DMS53 (cell line): ENCODE data around the gene CDON.
"Not testable (repeated sequence)": the region's sequence is repeated elsewhere in the genome, so short reads cannot be mapped to it uniquely, and the experiment has no call there.

Experiments used
- DNase-seq: peaks from one replicate; lab custom pipeline; 2025; lab: John Stamatoyannopoulos, UW

The CDON gene

DNA sequence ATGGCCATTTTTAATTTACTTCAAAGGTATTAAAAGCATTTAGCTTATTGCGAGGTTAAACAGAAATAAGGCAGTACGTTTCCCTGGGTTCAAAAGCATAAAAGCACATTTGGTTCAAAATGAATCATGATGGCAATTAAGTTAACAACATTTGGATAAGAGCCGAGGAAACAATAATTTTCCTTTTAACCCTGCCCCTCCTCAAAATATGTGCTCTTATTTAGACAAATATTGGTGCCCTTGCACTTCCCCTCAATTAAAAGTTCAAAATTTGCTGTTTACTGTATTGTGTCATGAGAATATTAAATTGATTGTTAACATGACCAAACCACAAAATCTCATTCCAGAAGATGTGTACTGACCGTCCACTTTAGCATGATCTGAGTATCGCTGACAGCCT lies 68.2 kb downstream of the CDON start:
- no peak for DNase-seq

- no peak for DNase-seq
Measured at GRCh38 chr11:125992893-125993292, 69.8 kb downstream of the CDON start.

GRCh38 chr11:125990244-125990643 lies 72.4 kb downstream of the CDON start:
- DNase-seq: no peak

- DNase-seq: no peak
Measured at GRCh38 chr11:125987066-125987641, 75.5 kb downstream of the CDON start.

DNA sequence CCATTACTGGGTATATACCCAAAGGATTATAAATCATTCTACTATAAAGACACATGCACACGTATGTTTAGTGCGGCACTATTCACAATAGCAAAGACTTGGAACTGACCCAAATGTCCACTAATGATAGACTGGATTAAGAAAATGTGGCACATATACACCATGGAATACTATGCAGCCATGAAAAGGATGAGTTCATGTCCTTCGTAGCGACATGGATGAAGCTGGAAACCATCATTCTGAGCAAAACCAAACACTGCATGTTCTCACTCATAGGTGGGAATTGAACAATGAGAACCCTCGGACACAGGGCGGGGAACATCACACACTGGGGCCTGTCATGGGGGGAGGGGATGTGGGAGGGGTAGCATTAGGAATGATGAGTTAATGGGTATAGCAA lies 76.7 kb downstream of the CDON start:
- not testable (repeated sequence) for DNase-seq

DNA sequence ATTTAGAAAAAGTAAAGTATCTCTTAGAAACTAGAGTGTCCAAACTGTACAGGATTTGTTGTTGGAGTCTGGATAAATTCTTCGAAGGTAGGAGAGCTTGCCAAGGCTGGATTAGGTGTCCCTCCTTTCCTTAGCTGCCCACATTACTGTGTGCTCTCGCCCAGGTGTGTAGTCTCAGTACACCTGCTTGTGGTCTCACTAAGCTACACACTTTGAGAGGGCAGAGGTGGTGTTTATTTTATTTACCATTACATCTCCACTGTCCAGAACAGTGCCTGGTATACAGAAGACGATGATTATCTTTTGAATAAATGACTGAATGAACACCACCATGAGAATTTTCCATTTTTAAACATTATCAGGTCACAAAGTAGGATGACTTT lies 80.3 kb downstream of the CDON start:
- no peak for DNase-seq

GRCh38 chr11:125980436-125980835 lies 82.2 kb downstream of the CDON start:
- DNase-seq: no peak

GRCh38 chr11:125979511-125979910 lies 83.2 kb downstream of the CDON start:
- DNase-seq: no peak

GRCh38 chr11:125978778-125979407 lies 83.8 kb downstream of the CDON start:
- DNase-seq: no peak

- no peak for DNase-seq
Measured at GRCh38 chr11:125978181-125978716, 84.4 kb downstream of the CDON start.

GRCh38 chr11:125977333-125977732 lies 85.3 kb downstream of the CDON start:
- no peak for DNase-seq

GRCh38 chr11:125976156-125976555 lies 86.5 kb downstream of the CDON start:
- no peak for DNase-seq

DNA sequence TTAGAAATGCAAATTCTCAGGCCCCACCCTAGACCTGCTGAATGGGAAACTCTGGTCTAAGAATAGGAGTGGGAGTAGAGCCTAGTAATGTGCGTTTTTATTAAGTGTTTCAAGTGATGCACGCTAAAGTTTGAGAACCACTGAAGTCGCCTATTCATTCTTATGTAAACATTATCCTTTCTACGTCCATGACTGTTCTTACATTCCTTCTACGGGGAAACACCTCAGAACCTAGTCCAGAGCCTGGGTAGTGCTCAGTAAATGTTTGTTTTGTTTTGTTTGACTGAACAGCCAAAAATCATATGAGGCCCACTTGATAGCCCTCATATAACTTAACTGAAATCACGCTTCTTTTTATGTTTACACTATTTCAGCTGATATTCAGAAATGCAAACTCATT lies 87.0 kb downstream of the CDON start:
- DNase-seq: peak; percentile 33

GRCh38 chr11:125974284-125974683 lies 88.4 kb downstream of the CDON start:
- no peak for DNase-seq

- no peak for DNase-seq
Measured at GRCh38 chr11:125971618-125972017, 91.0 kb downstream of the CDON start.

DNA sequence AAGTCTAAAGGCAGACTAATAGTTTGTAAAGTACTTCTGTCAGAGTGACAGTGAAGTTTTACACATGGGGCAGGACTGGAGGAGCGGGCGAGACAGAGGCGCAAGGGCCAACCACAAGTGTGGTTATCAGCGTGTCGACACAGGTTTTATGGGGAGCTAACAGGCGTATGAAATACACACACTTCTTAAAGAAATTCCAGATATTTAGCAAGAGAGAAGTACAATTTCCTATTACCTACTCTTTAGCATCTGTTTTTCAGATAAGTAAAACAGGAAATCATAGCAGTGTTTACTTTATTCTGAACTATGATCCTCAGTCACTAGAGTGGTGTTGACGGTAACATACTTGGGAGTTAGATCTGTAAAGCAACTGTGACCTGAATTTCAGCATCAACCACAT lies 94.3 kb downstream of the CDON start:
- DNase-seq: peak; percentile 54

- DNase-seq: no peak
Measured at GRCh38 chr11:125967515-125967914, 95.2 kb downstream of the CDON start.

DNA sequence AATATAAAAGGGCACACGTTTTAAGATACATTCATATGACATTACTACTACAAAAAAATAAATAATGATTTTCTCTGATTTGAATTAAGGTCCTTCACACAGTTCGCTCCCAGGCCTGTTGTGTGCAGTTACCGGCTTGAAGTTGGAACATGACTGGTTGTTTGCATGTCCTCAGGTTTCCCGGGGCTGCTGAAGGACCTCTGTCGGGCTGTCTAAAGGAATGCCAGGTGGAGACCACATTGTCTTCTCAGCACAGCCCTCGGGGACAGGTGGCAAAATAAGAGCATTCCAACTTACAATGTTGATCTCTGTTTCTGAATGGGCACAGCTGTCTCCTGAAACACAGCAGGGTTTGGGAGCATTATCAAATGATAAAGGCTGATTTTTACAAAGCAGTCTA lies 101.9 kb downstream of the CDON start:
- no peak for DNase-seq

DNA sequence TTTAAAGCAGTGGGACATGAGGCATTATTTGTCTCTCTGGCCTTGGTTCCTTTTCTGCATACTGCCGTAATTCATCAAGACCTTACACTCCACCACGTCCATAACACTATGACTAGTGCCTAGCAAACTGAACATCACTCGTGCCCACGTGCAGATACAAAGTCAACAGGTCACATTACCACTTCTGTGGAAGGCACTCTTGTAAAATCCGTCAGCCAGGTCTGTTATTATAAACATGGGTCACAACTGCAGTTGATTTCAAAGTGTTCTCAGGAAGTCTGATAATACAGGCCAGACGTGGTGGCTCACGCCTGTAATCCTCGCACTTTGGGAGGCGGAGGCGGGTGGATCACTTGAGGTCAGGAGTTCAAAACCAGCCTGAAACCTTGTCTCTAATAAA lies 102.7 kb downstream of the CDON start:
- no peak for DNase-seq

- DNase-seq: no peak
Measured at GRCh38 chr11:125959511-125959910, 103.2 kb downstream of the CDON start.

DNA sequence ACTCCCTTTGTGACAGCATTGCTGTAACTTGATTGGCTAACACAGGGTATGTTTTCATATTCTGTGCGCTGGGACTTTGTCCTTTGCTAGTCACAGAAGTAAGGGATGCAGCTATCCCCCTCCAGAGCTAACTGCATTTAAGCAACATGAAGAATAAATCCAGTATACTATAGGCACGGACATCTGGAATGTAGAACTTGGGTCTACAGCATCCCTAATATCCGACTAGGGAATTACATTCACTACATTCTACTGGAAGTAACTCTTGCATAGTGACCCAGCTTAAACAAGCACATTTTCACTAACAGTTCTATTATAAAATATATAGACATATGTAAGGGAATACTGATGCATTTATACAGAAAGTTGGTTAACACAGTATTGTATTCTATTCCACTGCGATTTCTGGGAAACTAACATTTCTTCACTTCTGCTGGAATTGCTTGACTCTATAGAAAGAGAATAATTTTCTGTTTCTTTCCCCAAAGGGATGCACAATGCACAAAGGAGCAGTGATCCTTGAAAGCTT lies 103.7 kb downstream of the CDON start:
- DNase-seq: no peak

- no peak for DNase-seq
Measured at GRCh38 chr11:125957618-125958332, 104.9 kb downstream of the CDON start.
